ENCODE data around the gene CLRN3.

CLRN3 gene

GRCh38 chr10:127934383-127934782 lies 41.6 kb upstream of the CLRN3 start:
- CTCF ChIA-PET, result interaction anchor here (0.7 to 3.1 kb wide), 2 partner anchors 77 to 134 kb away, joined by 3 to 12 read pairs; no protein-coding TSS in a partner anchor

GRCh38 chr10:127933271-127933670 lies 40.5 kb upstream of the CLRN3 start:
- TF ChIP-seq CTCF (conservative IDR thresholded peaks at IDR 0.05; ENCODE audit: low read depth), result no peak
- POLR2A ChIA-PET (ENCODE audit: low non-redundant PET), result no interaction called here
- CTCF ChIA-PET, result no interaction called here
- DNase-seq (ENCODE audit: low spot score), result no peak
- H3K27ac ChIP-seq, result no peak overlapping the region

More at GRCh38 chr10:127934383-127934782, 41.6 kb upstream of the CLRN3 start:
- no peak overlapping the region for H3K27ac ChIP-seq
- TF ChIP-seq CTCF (conservative IDR thresholded peaks at IDR 0.05; ENCODE audit: low read depth), result no peak
- POLR2A ChIA-PET (ENCODE audit: low non-redundant PET), result no interaction called here
- no peak for DNase-seq (ENCODE audit: low spot score)

- no peak overlapping the region; the same call in 1 of the 2 replicates for H3K27ac ChIP-seq
- POLR2A ChIA-PET (ENCODE audit: low non-redundant PET), result no interaction called here
- no peak for DNase-seq (ENCODE audit: low spot score)
- CTCF ChIA-PET, result interaction anchor here (1.0 kb wide), 1 partner anchor 79 kb away, joined by 5 read pairs; no protein-coding TSS in a partner anchor
- no peak for TF ChIP-seq CTCF (conservative IDR thresholded peaks at IDR 0.05; ENCODE audit: low read depth)
Measured at GRCh38 chr10:127932521-127933270, 40.0 kb upstream of the CLRN3 start.

- POLR2A ChIA-PET (ENCODE audit: low non-redundant PET), result no interaction called here
- TF ChIP-seq CTCF (conservative IDR thresholded peaks at IDR 0.05; ENCODE audit: low read depth), result no peak
- DNase-seq (ENCODE audit: low spot score), result no peak
- CTCF ChIA-PET, result interaction anchor here (0.6 to 1.1 kb wide), 2 partner anchors 21 to 135 kb away, joined by 3 read pairs; partner anchors contain the start of gene PTPRE
- H3K27ac ChIP-seq, result no peak overlapping the region
Measured at GRCh38 chr10:127928021-127928806, 35.5 kb upstream of the CLRN3 start.

- no peak for TF ChIP-seq CTCF (conservative IDR thresholded peaks at IDR 0.05; ENCODE audit: low read depth)
- no peak overlapping the region for H3K27ac ChIP-seq
- DNase-seq (ENCODE audit: low spot score), result no peak
- ChIA-PET CTCF (no interaction called here), POLR2A (ENCODE audit: low non-redundant PET) (interaction anchor here (0.7 kb wide), 1 partner anchor 45 kb away, joined by 6 read pairs; no protein-coding TSS in a partner anchor)
Measured at GRCh38 chr10:127926455-127926854, 33.7 kb upstream of the CLRN3 start.

GRCh38 chr10:127925471-127926207 lies 32.9 kb upstream of the CLRN3 start:
- no peak for DNase-seq (ENCODE audit: low spot score)
- CTCF ChIA-PET, result interaction anchor here (1.3 to 3.2 kb wide), 2 partner anchors 19 to 20 kb away, joined by 3 to 8 read pairs; partner anchors contain the start of gene PTPRE
- H3K27ac ChIP-seq, result no peak overlapping the region
- POLR2A ChIA-PET (ENCODE audit: low non-redundant PET), result no interaction called here
- no peak for TF ChIP-seq CTCF (conservative IDR thresholded peaks at IDR 0.05; ENCODE audit: low read depth)

Data from RWPE1 (cell line).